ENCODE results near the gene ZNF407. TPM values are rescaled to one million over a fixed set of nuclear protein-coding genes. Genes with fewer than 3 reads are reported as not detected.

The ZNF407 gene
- total RNA-seq, 2 donors from 2014 or later: 11.7 to 22.2 TPM

DNA sequence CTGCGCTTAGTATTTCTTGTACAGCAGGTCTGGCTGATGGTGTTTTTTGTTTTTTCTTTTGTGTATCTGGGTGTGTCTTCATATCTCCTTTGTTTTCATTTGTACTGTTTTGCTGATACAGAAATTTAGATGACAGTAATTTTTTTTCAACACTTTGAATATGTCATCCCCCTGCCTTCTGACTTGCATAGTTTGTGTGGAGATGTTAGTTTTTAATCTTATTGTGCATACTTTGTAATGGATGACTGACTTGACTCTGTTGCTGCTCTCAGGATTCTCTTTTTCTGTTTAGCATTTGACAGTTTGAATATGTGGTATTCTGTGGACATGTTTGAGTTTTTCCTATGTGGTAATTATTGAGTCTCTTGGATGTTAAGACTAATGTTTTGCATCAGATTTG is 161.3 kb downstream of the ZNF407 start:
- no peak for DNase-seq (ENCODE audit: low spot score)
- Histone ChIP-seq H3K4me1 (replicated peaks) (no peaks in the 10 kb centered on the region), H3K4me3 (no peak overlapping the region), H3K36me3 (no peaks in the 10 kb centered on the region), H3K9me3 (no peaks in the 10 kb centered on the region), H3K27me3 (replicated peaks; ENCODE audit: insufficient read depth) (no peaks in the 10 kb centered on the region), H3K27ac (no peak overlapping the region)
- intact Hi-C loops (cut with DNase I): no loop called here
- 98% methylated on average over 1 of the region's 1 CpG for WGBS
- TF ChIP-seq, protein P1, sequence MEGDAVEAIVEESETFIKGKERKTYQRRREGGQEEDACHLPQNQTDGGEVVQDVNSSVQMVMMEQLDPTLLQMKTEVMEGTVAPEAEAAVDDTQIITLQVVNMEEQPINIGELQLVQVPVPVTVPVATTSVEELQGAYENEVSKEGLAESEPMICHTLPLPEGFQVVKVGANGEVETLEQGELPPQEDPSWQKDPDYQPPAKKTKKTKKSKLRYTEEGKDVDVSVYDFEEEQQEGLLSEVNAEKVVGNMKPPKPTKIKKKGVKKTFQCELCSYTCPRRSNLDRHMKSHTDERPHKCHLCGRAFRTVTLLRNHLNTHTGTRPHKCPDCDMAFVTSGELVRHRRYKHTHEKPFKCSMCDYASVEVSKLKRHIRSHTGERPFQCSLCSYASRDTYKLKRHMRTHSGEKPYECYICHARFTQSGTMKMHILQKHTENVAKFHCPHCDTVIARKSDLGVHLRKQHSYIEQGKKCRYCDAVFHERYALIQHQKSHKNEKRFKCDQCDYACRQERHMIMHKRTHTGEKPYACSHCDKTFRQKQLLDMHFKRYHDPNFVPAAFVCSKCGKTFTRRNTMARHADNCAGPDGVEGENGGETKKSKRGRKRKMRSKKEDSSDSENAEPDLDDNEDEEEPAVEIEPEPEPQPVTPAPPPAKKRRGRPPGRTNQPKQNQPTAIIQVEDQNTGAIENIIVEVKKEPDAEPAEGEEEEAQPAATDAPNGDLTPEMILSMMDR (IDR thresholded peaks at IDR 0.05): no peak
- TF ChIP-seq POLR2A (IDR thresholded peaks at IDR 0.05): no peak
- TF ChIP-seq POLR2AphosphoS5 (IDR thresholded peaks at IDR 0.05): no peak

DNA sequence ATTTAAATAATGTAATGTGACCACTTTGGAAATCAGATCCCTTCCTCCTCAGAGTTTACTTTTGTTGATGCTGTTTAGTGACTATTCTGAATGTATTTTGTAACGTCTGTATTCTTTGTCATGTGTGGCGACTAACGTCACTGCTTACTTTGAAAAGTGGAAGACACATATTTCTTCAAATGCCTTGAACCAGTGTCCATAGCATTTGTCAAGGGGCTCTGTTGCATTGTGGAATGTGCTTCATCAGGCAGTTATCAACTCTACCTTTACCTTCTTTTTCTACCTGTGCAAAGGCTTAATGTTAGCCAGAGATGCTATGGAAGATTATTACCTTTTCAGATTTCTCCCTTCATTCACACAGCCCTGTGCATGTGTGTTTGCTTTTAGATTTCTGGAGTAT is 162.4 kb downstream of the ZNF407 start:
- H3K27ac ChIP-seq: no peak overlapping the region
- no peak overlapping the region for H3K4me3 ChIP-seq
- 89% methylated on average over 3 of the region's 3 CpGs for WGBS
- H3K9me3 ChIP-seq: no peaks in the 10 kb centered on the region
- H3K27me3 ChIP-seq (replicated peaks; ENCODE audit: insufficient read depth): no peaks in the 10 kb centered on the region
- no peaks in the 10 kb centered on the region for H3K36me3 ChIP-seq
- H3K4me1 ChIP-seq (replicated peaks): no peaks in the 10 kb centered on the region
- TF ChIP-seq, protein P1 (IDR thresholded peaks at IDR 0.05): no peak
- TF ChIP-seq POLR2AphosphoS5 (IDR thresholded peaks at IDR 0.05): no peak
- TF ChIP-seq POLR2A (IDR thresholded peaks at IDR 0.05): no peak
- intact Hi-C loops (cut with DNase I): no loop called here
- no peak for DNase-seq (ENCODE audit: low spot score)

DNA sequence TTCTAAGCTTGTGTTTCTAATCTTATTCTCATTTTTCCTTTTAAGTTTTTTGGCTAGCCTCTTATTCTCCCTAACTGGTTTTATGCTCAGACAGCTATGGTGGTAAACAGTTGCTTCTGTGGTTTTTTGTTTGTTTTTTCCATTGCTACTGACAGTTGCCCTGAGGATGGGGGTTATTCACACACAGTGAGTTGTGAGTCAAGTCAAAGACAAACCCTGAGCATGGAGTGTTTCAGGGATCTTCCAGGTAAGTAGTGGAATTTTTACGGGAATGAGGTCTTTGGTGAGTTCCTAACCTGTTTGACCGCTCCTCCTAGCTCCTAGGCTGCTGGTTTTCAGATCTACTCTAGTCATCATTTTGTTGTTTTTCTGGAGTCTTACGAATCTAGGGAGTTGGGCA is 162.8 kb downstream of the ZNF407 start:
- intact Hi-C loops (cut with DNase I): no loop called here
- WGBS: 83% methylated on average over 3 of the region's 3 CpGs
- DNase-seq (ENCODE audit: low spot score): no peak

DNA sequence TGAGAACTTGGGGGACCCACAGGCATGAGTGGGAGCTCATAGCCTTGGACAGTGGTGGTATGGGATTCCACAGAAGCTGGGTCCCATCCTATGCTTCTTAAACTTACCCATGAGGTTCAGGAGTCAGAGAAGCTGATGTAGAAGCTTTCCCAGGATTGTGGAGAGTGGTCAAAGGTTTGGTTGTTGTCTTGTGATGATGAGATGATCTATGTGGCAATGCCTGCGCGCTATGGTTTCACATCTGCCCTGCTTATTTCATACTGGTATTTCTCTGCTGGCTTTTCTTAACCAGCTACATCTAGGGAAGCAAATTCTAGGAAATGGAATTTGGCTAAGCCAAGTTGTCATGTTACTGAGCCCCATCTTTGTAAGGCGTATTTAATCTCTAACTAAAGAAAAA is 168.6 kb downstream of the ZNF407 start:
- intact Hi-C loops (cut with DNase I): no loop called here

More for the DNA sequence above, 162.8 kb downstream of the ZNF407 start:
- no peak for TF ChIP-seq POLR2AphosphoS5 (IDR thresholded peaks at IDR 0.05)
- TF ChIP-seq, protein P1 (IDR thresholded peaks at IDR 0.05): no peak
- H3K4me3 ChIP-seq: no peak overlapping the region
- H3K36me3 ChIP-seq: no peaks in the 10 kb centered on the region
- no peak overlapping the region for H3K27ac ChIP-seq
- no peaks in the 10 kb centered on the region for H3K4me1 ChIP-seq (replicated peaks)
- no peaks in the 10 kb centered on the region for H3K9me3 ChIP-seq
- no peaks in the 10 kb centered on the region for H3K27me3 ChIP-seq (replicated peaks; ENCODE audit: insufficient read depth)

DNA sequence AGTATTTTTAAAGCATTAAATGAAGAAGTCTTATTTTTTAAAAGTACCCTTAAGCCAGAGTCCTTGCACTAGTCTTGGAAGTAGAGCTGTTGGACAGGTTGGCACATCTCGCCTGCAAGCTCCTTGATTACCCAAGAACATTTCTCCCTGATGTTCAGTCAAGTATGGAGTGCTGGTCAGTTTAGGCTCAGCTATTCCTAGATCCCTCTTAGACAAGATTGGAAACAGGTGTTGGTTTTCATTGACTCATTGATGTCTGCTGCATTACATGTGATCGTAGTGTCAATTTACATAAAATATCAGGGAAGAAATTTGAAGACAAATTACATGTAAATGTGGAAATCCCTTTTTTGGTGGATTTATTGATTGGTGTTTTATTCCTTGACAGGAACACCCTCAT is 170.4 kb downstream of the ZNF407 start:
- WGBS: 92% methylated on average over 2 of the region's 2 CpGs
- Histone ChIP-seq H3K9me3 (no peaks in the 10 kb centered on the region), H3K4me1 (replicated peaks) (no peaks in the 10 kb centered on the region), H3K4me3 (no peak overlapping the region), H3K27me3 (replicated peaks; ENCODE audit: insufficient read depth) (no peaks in the 10 kb centered on the region), H3K36me3 (no peaks in the 10 kb centered on the region), H3K27ac (no peak overlapping the region)
- TF ChIP-seq, protein P1 (IDR thresholded peaks at IDR 0.05): no peak
- TF ChIP-seq POLR2AphosphoS5 (IDR thresholded peaks at IDR 0.05) (no peak), POLR2A (IDR thresholded peaks at IDR 0.05) (no peak)
- intact Hi-C loops (cut with DNase I): no loop called here
- no peak for DNase-seq (ENCODE audit: low spot score)

More for the DNA sequence above, 168.6 kb downstream of the ZNF407 start:
- Histone ChIP-seq H3K4me1 (replicated peaks) (no peaks in the 10 kb centered on the region), H3K36me3 (no peaks in the 10 kb centered on the region), H3K4me3 (no peak overlapping the region), H3K27me3 (replicated peaks; ENCODE audit: insufficient read depth) (no peaks in the 10 kb centered on the region), H3K9me3 (no peaks in the 10 kb centered on the region), H3K27ac (no peak overlapping the region)
- WGBS: over 99% methylated on average over 3 of the region's 3 CpGs
- no peak for DNase-seq (ENCODE audit: low spot score)
- no peak for TF ChIP-seq POLR2AphosphoS5 (IDR thresholded peaks at IDR 0.05)
- TF ChIP-seq, protein P1 (IDR thresholded peaks at IDR 0.05): no peak
- TF ChIP-seq POLR2A (IDR thresholded peaks at IDR 0.05): no peak
